GM21447 (cell line): ENCODE results near the gene ZFR2.
"Not testable (repeated sequence)": the region's sequence is repeated elsewhere in the genome, so short reads cannot be mapped to it uniquely, and the experiment has no call there.

Experiments
- ATAC-seq: cut with Tn5 transposase; IDR thresholded peaks from one replicate; pipeline ENCODE4 v1.9.1; 2021; ENCODE audit not compliant: unreplicated experiment

The ZFR2 gene

GRCh38 chr19:3758297-3758696, 110.5 kb downstream of the ZFR2 start:
- ATAC-seq, result not testable (repeated sequence)

- ATAC-seq, result not testable (repeated sequence)
Measured at GRCh38 chr19:3757705-3758104, 111.1 kb downstream of the ZFR2 start.
